GM12873 (cell line): ENCODE data around the gene ZBTB21.

Experiments
- TF ChIP-seq, protein P1 (sequence below): IDR thresholded peaks from 2 replicates; pipeline ENCODE4 v1.5.1; 2012; ENCODE audit warnings: low read depth, mild to moderate bottlenecking, moderate library complexity, low read length, control low read depth; ENCODE audit not compliant: insufficient read depth; ENCODE audit errors: missing control alignments

The ZBTB21 gene

DNA sequence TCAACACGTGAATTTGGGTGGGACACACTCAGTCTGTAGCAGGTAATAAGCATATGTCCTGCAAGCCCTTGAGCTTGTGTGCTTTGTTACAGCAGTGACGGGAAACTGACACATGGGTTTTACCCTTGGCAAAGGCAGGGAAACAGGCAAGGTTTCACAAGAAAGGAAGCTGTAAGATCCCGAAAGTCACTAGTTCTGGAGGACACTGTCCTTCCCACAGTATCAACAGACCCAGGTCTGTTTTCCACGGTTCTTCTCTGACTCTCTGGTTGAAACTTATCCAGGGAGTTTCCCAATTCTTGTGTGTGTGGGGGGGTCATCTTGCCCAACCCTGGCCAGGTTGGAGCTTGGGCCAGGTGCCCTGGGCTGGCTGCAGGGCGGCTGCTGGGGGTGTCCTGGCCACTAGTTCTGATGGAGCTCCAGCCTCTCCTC, 29.3 kb upstream of the ZBTB21 start:
- TF ChIP-seq, protein P1, sequence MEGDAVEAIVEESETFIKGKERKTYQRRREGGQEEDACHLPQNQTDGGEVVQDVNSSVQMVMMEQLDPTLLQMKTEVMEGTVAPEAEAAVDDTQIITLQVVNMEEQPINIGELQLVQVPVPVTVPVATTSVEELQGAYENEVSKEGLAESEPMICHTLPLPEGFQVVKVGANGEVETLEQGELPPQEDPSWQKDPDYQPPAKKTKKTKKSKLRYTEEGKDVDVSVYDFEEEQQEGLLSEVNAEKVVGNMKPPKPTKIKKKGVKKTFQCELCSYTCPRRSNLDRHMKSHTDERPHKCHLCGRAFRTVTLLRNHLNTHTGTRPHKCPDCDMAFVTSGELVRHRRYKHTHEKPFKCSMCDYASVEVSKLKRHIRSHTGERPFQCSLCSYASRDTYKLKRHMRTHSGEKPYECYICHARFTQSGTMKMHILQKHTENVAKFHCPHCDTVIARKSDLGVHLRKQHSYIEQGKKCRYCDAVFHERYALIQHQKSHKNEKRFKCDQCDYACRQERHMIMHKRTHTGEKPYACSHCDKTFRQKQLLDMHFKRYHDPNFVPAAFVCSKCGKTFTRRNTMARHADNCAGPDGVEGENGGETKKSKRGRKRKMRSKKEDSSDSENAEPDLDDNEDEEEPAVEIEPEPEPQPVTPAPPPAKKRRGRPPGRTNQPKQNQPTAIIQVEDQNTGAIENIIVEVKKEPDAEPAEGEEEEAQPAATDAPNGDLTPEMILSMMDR: no peak

DNA sequence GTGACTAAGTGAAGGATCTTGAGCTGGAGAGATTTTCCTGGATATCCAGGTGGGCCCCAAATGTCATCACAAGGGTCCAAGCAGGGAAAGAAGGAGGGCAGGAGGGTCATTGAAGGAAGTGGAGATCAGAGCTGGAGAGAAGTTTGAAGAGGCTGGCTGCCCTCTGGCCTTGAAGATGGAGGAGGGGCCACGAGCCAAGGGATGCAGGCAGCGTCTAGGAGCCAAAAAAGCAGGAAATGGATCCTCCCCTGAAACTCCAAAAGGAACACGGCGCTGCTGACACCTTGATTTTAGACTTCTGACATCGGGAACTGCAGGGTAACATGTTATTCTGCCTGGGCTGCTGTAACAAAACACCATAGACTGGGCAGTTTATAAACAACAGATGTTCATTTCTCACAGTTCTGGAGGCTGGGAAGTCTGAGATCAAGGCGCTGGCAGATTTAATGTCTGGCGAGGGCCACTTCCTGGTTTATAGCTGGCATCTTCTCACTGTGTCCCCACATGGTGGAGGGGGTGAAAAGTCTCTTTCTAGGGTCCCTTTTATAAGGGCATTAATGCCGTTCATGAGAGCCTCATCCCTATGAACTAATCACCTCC, 28.8 kb upstream of the ZBTB21 start:
- TF ChIP-seq, protein P1: no peak

DNA sequence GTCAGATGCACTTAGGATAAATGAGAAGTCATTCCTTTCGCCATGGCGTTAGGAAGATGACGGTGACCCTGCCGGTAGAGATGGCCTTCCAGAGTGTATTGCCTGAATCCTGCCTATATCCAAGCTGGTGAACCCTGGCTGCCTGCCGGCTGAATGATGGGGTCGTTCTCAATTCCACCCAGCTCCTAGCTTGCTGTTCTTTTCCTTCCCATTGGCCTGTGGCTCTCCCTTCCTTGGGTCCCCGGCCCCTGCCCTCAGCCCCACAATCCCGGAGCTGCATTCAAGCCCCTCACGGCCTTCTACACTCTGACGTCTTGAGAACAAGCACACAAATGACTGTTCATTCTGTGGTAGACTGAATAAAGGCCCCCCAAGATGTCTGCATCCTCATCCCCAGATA, 28.2 kb upstream of the ZBTB21 start:
- TF ChIP-seq, protein P1: no peak

DNA sequence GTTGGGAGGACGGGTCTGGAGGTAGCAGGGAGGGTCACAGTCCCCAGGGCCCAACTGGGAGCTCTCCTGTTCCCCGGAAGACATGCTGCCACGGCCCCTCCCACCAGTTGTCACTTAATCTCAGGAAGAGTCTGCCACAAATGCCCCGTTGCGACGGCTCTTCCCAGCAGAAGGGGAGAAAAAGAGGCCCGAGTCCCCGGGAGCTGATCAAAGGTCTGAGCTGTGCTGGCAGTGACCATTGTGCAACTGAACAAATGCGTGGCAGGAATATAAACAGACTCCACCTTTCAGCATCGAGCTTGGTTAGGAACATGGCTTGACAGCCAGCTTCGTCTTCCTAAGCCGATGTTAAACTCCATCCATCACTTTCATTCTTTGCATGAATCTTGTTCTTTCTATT, 27.8 kb upstream of the ZBTB21 start:
- TF ChIP-seq, protein P1: no peak

DNA sequence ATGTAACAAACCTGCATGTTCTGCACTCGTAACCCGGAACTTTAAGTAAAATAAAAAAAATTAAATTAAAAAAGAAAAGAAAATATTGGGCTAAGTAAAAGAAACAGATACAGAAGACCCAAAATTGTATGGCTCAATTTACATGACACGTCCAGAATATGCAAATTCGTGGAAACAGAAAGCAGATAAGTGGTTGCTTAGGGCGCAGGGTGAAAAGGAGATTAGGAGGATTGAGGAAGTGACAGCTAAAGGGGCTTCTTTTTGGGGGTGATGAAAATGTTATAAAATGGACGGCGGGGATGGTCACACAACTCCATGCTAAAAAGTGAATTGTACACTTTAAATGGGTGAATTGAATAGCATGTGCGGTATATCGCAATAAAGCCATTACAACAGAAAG, 27.4 kb upstream of the ZBTB21 start:
- TF ChIP-seq, protein P1: no peak

DNA sequence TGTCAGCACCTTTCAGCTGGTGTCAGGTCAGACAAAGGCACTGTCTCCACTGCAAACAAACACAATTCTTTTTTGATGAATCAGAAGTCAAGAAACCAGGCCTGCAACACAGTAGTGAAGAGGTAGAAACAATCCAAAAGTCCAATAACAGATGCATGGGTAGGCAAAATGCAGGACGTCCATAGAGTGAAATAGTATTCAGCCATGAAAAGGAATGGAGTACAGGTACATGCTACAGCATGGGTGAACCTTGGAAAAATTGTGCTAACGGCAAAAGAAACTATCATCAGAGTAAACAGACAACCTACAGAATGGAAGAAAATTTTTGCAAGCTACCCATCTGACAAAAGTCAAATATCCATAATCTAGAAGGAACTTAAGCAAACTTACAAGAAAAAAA, 26.2 kb upstream of the ZBTB21 start:
- TF ChIP-seq, protein P1: no peak

DNA sequence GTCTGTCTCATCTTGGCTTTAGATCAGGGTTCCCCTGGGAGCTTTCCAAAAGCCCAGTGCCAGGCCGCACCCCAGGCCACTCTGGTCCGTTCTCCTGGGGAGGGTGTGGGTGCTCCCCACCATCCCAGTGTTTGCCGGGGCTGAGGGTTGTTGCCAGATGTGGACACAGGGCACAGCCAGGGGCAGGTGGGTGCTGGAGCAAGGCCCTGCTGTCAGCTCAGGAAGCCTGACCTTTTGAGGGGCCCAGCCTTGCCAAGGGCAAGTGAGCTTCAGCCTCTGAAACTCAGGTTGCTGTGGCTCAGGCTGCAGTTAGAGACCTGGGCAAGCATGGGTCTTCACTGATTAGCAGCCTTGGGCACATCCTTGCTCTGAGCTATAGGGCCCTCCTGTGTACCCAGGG, 22.8 kb upstream of the ZBTB21 start:
- TF ChIP-seq, protein P1: no peak
